SU-DHL-6 (cell line): Measurements from ENCODE around the gene FKBP1A.

Source experiments
- CTCF ChIP-seq: fragments of 200-600 bp; sonication (generic); IDR thresholded peaks from one replicate; pipeline ENCODE4 v1.5.1; 2017; ENCODE audit warnings: antibody characterized with exemption, mild to moderate bottlenecking, low read length, moderate library complexity; ENCODE audit not compliant: insufficient read depth, poor library complexity, severe bottlenecking
- EZH2phosphoT487 ChIP-seq: fragments of 200-600 bp; sonication (generic), shearing (Covaris generic); conservative IDR thresholded peaks from 2 replicates; pipeline ENCODE4 v1.6.1; 2018; ENCODE audit warnings: mild to moderate bottlenecking, antibody characterized with exemption, low read length, moderate library complexity, mixed read lengths

- TF ChIP-seq CTCF (no peak), EZH2phosphoT487 (no peak)
Measured at GRCh38 chr20:1423625-1424106, 30.8 kb upstream of the FKBP1A start.
